CD4-positive, alpha-beta T cell treated with Interleukin-10 for 1 hour (primary cell): ENCODE measurements around the gene LMTK3.
"Not testable (repeated sequence)": the region's sequence is repeated elsewhere in the genome, so short reads cannot be mapped to it uniquely, and the experiment has no call there.

Experiments
- DNase-seq: peaks from one replicate; pipeline ENCODE4 v3.0.0-alpha.2; 2020

Gene LMTK3

GRCh38 chr19:48537541-48537940 lies 25.9 kb upstream of the LMTK3 start:
- DNase-seq = no peak

- DNase-seq = no peak
Measured at GRCh38 chr19:48533770-48534169, 22.1 kb upstream of the LMTK3 start.

- no peak for DNase-seq
Measured at GRCh38 chr19:48530770-48531169, 19.1 kb upstream of the LMTK3 start.

GRCh38 chr19:48530066-48530720 lies 18.6 kb upstream of the LMTK3 start:
- no peak for DNase-seq

GRCh38 chr19:48529156-48529555 lies 17.5 kb upstream of the LMTK3 start:
- no peak for DNase-seq

GRCh38 chr19:48524732-48525131 lies 13.1 kb upstream of the LMTK3 start:
- DNase-seq = no peak

GRCh38 chr19:48524221-48524620 lies 12.6 kb upstream of the LMTK3 start:
- no peak for DNase-seq

- no peak for DNase-seq
Measured at GRCh38 chr19:48520134-48520533, 8.5 kb upstream of the LMTK3 start.

- not testable (repeated sequence) for DNase-seq
Measured at GRCh38 chr19:48519426-48519825, 7.8 kb upstream of the LMTK3 start.

GRCh38 chr19:48518207-48518606 lies 6.6 kb upstream of the LMTK3 start:
- no peak for DNase-seq

- DNase-seq = no peak
Measured at GRCh38 chr19:48516536-48516935, 4.9 kb upstream of the LMTK3 start.

- DNase-seq = no peak
Measured at GRCh38 chr19:48514123-48514458, 2.5 kb upstream of the LMTK3 start.

GRCh38 chr19:48513289-48514122 lies 1.9 kb upstream of the LMTK3 start:
- peak; percentile 83 for DNase-seq

- peak; percentile 37 for DNase-seq
Measured at GRCh38 chr19:48512504-48513288, 1.1 kb upstream of the LMTK3 start.

- no peak for DNase-seq
Measured at GRCh38 chr19:48511321-48511731, 309 bp downstream of the LMTK3 start.

GRCh38 chr19:48510421-48511268 lies 990 bp downstream of the LMTK3 start:
- DNase-seq = peak; percentile 79

GRCh38 chr19:48509467-48510194 lies 2.0 kb downstream of the LMTK3 start:
- no peak for DNase-seq

- DNase-seq = no peak
Measured at GRCh38 chr19:48508729-48509411, 2.8 kb downstream of the LMTK3 start.

GRCh38 chr19:48507911-48508439 lies 3.7 kb downstream of the LMTK3 start:
- no peak for DNase-seq

- DNase-seq = peak; percentile 72
Measured at GRCh38 chr19:48506138-48506733, 5.4 kb downstream of the LMTK3 start.
